HepG2 (cell line): ENCODE measurements around the gene CAST.

Experiments
- CTCF ChIP-seq: sonication (generic); formaldehyde crosslinking; IDR thresholded peaks from 2 replicates; pipeline ENCODE4 v1.5.0; 2020; ENCODE audit warnings: mild to moderate bottlenecking, missing genetic modification reagents, moderate library complexity
- FOSL2 ChIP-seq: sonication (generic); formaldehyde crosslinking; IDR thresholded peaks from 2 replicates; pipeline ENCODE4 v1.4.0; 2020; ENCODE audit warnings: missing genetic modification reagents
- MAX ChIP-seq: IDR thresholded peaks from 2 replicates; pipeline ENCODE4 v1.6.1; 2012; ENCODE audit warnings: inconsistent platforms
- MYC ChIP-seq: sonication (generic); formaldehyde crosslinking; IDR thresholded peaks from 2 replicates; pipeline ENCODE4 v1.9.0; 2021; ENCODE audit warnings: missing genetic modification reagents, borderline replicate concordance
- POLR2AphosphoS5 ChIP-seq: IDR thresholded peaks from 2 replicates; pipeline ENCODE4 v1.6.1; 2012; ENCODE audit warnings: low read depth, low read length
- SMARCE1 ChIP-seq: fragments of 450-650 bp; IDR thresholded peaks from 2 replicates; pipeline ENCODE4 v1.6.1; 2017; ENCODE audit warnings: borderline replicate concordance
- SMC3 ChIP-seq: IDR thresholded peaks from 2 replicates; pipeline ENCODE4 v1.6.1; 2011; ENCODE audit warnings: low read length, improper control_type of control experiment
- TCF7 ChIP-seq: sonication (generic); IDR thresholded peaks from 2 replicates; pipeline ENCODE4 v1.6.1; 2016; ENCODE audit warnings: antibody characterized with exemption, low read depth
- XRCC5 ChIP-seq: fragments of 200-400 bp; formaldehyde crosslinking; optimal IDR thresholded peaks from 2 replicates; pipeline ENCODE3; 2017; ENCODE audit warnings: mild to moderate bottlenecking, low read length
- ZFP90 ChIP-seq: sonication (generic); formaldehyde crosslinking; IDR thresholded peaks from 2 replicates; pipeline ENCODE4 v1.8.0; 2022; ENCODE audit warnings: missing genetic modification reagents, mild to moderate bottlenecking, inconsistent platforms, borderline replicate concordance
- ZNF3 ChIP-seq: IDR thresholded peaks from 2 replicates; pipeline ENCODE4 v1.7.0; 2017; ENCODE audit warnings: inconsistent platforms
- ZNF747 ChIP-seq: sonication (generic); formaldehyde crosslinking; IDR thresholded peaks from 2 replicates; pipeline ENCODE4 v1.8.1; 2023; ENCODE audit warnings: missing genetic modification reagents, mild to moderate bottlenecking, borderline replicate concordance

GRCh38 chr5:96679293-96679692 is 17.1 kb downstream of the CAST start:
- no peak for TF ChIP-seq CTCF
- TF ChIP-seq ZFP90 = no peak
- TF ChIP-seq SMC3 = no peak
- TF ChIP-seq FOSL2 (CRISPR knock-in tag) = no peak
- no peak for TF ChIP-seq TCF7
- no peak for TF ChIP-seq ZNF3 (CRISPR knock-in tag)
- no peak for TF ChIP-seq POLR2AphosphoS5
- TF ChIP-seq MYC = no peak
- no peak for TF ChIP-seq XRCC5
- no peak for TF ChIP-seq ZNF747
- no peak for TF ChIP-seq SMARCE1
- no peak for TF ChIP-seq MAX
